Right atrium auricular region (tissue), 2 donors: ENCODE measurements around the gene L1TD1. TPM values are rescaled to one million over a fixed set of nuclear protein-coding genes. Genes with fewer than 3 reads are reported as not detected.
A peak's percentile ranks its signal among the peaks of the same experiment; 100 is the strongest.
"Not testable (repeated sequence)": the region's sequence is repeated elsewhere in the genome, so short reads cannot be mapped to it uniquely, and the experiment has no call there.

Experiments
- DNase-seq: peaks from one replicate; pipeline ENCODE4 v3.0.0-alpha.2; 2019; ENCODE audit warnings: low spot score
- H3K27ac ChIP-seq, 2 donors: fragments of 200-600 bp; sonication (generic); 1 replicate in 1 of 2; 2 replicates in 1 of 2; pipeline ENCODE4 v1.5.1; 2016 to 2019
- H3K27me3 ChIP-seq, 2 donors: fragments of 200-600 bp; sonication (generic); one replicate each; pipeline versions ENCODE4 v1.5.1 to v1.6.0; 2017 to 2019
- H3K36me3 ChIP-seq: fragments of 200-600 bp; sonication (generic); one replicate; pipeline ENCODE4 v1.5.1; 2016
- H3K4me1 ChIP-seq, 2 donors: fragments of 200-600 bp; sonication (generic); one replicate each; pipeline versions ENCODE4 v1.5.1 to v1.6.0; 2017 to 2019
- H3K4me3 ChIP-seq, 2 donors: fragments of 200-600 bp; sonication (generic); 1 replicate in 1 of 2; 2 replicates in 1 of 2; pipeline ENCODE4 v1.5.1; 2017 to 2019; ENCODE audit warnings: mild to moderate bottlenecking in 1 of 2, moderate library complexity in 1 of 2
- H3K9me3 ChIP-seq, 2 donors: fragments of 200-600 bp; sonication (generic); one replicate each; pipeline ENCODE4 v1.5.1; 2019
- CTCF ChIP-seq, 2 donors: fragments of 200-600 bp; sonication (generic); IDR thresholded peaks; one replicate each; pipeline ENCODE4 v1.5.1; 2019; ENCODE audit warnings: antibody characterized with exemption in 2 of 2
- total RNA-seq, 2 donors: library from RNA; depleted of rRNA; stranded (reverse); fragments of >200 nt; gene quantifications; one replicate each; pipeline ENCODE4 v1.1.0, GENCODE V29; 2016

L1TD1 gene, protein sequence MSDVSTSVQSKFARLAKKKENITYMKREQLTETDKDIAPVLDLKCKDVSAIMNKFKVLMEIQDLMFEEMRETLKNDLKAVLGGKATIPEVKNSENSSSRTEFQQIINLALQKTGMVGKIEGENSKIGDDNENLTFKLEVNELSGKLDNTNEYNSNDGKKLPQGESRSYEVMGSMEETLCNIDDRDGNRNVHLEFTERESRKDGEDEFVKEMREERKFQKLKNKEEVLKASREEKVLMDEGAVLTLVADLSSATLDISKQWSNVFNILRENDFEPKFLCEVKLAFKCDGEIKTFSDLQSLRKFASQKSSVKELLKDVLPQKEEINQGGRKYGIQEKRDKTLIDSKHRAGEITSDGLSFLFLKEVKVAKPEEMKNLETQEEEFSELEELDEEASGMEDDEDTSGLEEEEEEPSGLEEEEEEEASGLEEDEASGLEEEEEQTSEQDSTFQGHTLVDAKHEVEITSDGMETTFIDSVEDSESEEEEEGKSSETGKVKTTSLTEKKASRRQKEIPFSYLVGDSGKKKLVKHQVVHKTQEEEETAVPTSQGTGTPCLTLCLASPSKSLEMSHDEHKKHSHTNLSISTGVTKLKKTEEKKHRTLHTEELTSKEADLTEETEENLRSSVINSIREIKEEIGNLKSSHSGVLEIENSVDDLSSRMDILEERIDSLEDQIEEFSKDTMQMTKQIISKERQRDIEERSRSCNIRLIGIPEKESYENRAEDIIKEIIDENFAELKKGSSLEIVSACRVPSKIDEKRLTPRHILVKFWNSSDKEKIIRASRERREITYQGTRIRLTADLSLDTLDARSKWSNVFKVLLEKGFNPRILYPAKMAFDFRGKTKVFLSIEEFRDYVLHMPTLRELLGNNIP
- not detected for total RNA-seq

DNA sequence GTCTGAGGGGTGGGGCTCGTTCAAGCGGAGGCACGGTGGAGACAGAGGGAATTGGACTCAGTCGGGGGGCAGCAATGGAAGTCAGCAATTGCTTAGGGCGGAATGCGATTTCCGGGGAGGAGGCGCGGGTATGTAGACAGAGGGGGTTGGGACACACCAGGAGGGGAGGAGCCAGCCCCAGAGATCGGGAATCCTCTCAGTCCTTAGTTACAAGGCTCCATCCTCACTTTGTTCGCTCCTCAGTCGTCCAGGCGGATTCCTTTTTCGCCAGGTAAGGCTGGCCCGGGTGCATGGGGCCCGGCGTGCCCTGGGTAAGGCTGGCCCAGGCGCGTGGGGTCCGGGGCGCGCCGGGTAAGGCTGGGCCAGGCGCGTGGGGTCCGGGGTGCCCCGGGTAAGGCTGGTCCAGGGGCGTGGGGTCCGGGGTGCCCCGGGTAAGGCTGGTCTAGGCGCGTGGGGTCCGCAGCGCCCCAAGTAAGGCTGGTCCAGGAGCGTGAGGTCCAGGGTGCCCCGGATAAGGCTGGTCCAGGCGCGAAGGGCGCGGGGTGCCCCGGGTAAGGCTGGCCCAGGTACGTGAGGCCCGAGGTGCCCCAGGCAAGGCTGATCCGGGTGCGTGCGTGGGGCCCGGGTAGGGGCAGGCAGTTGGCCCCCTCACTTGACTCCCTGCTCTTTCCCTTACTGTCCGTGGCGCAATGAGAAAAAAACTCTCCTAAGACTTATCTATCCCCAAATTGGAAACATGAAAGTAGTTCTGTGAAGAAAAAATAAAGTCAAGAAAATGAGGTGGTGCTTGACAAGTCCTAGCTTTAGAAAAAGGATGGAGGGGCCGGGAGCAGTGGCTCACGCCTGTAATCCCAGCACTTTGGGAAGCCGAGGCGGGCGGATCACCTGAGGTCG, at the start of gene L1TD1:
L1TD1 (plus strand) TSS at position 199 of the 894 bp plus-strand sequence. CDS start 11,780 bp downstream, outside the sequence.
- Histone ChIP-seq H3K4me3 (no peak within 1 kb of the TSS), H3K27me3 (peaks cover 3 to 20% of the 10 kb centered on the region in 2 donors)
- no peak for DNase-seq

DNA sequence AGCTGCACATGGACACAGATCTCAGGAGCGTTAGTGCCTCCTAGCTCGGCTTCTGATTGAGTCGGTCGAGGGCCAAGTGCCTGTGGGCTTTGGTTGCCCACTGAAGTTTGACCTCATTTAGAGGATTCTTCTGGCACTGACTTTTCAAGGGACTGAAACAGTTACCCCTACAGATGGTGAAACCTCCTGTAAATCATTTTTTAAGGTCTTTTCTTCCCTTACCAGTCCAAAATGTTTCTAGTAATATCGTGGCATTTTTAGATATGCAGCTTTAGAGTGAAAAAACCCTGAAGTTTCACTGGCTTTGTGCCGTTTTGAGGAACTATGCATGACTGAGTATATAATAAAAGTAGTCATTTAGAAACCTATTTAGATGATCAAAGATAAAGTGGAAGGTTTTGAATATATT, 34.7 kb upstream of the L1TD1 start:
- no peaks in the 10 kb centered on the region for H3K36me3 ChIP-seq
- no peak overlapping the region for H3K27ac ChIP-seq
- no peaks in the 10 kb centered on the region for H3K27me3 ChIP-seq
- no peak for DNase-seq
- no peaks in the 10 kb centered on the region for H3K4me1 ChIP-seq
- no peak overlapping the region for H3K4me3 ChIP-seq
- H3K9me3 ChIP-seq: no peaks in the 10 kb centered on the region
- no peak for TF ChIP-seq CTCF (IDR thresholded peaks at IDR 0.05)

More for the DNA sequence above, at the start of gene L1TD1:
- H3K9me3 ChIP-seq: no peaks in the 10 kb centered on the region
- H3K4me1 ChIP-seq: no peaks in the 10 kb centered on the region
- TF ChIP-seq CTCF (IDR thresholded peaks at IDR 0.05): no peak
- H3K27ac ChIP-seq: no peak within 1 kb of the TSS
- H3K36me3 ChIP-seq: no peaks in the 10 kb centered on the region

GRCh38 chr1:62161711-62162110, 32.9 kb upstream of the L1TD1 start:
- Histone ChIP-seq H3K4me1 (no peaks in the 10 kb centered on the region), H3K27ac (no peak overlapping the region), H3K4me3 (no peak overlapping the region), H3K36me3 (no peaks in the 10 kb centered on the region), H3K27me3 (no peaks in the 10 kb centered on the region), H3K9me3 (no peaks in the 10 kb centered on the region)
- no peak for DNase-seq
- TF ChIP-seq CTCF (IDR thresholded peaks at IDR 0.05): no peak

GRCh38 chr1:62170380-62170779, 24.3 kb upstream of the L1TD1 start:
- not testable (repeated sequence) for H3K36me3 ChIP-seq, H3K27me3 ChIP-seq, DNase-seq, H3K4me3 ChIP-seq, H3K4me1 ChIP-seq, H3K9me3 ChIP-seq, H3K27ac ChIP-seq

DNA sequence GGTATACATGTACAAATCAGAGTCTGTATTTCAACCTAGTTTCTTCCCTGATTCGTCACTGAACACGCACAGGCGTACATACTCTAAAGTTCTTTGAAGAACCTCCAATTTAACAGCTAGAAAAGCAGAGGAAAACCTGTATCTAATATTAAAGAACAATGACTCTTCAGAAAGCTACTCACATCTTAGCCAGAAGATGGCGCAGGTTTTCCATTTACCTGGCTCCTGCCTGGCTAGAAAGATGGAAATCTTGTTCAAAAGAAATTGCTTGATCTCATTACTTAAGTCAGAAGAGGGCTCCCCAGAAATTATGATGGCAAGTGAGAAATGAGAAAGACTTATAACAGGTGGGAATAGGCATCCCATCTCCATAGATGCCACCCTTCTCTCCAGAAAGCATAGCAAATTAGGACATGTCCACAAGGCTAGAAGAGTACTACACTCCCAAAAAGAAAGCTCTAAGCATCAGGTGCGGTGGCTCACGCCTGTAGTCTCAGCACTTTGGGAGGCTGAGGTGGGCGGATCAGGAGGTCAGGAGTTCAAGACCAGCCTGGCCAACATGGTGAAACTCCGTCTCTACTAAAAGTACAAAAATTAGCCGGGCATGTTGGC, 19.0 kb upstream of the L1TD1 start:
- Histone ChIP-seq H3K4me1 (no peaks in the 10 kb centered on the region), H3K36me3 (no peaks in the 10 kb centered on the region), H3K27me3 (no peaks in the 10 kb centered on the region), H3K4me3 (no peak overlapping the region), H3K27ac (no peak overlapping the region), H3K9me3 (no peaks in the 10 kb centered on the region)
- TF ChIP-seq CTCF (IDR thresholded peaks at IDR 0.05): peak; percentile 38 to 81
- no peak for DNase-seq
